ENCODE results near the gene ESPNL. TPM values are rescaled to one million over a fixed set of nuclear protein-coding genes. Genes with fewer than 3 reads are reported as not detected.

The ESPNL gene
- total RNA-seq, 1 experiment from 2014 or later = 1.1 TPM

- TF ChIP-seq TP53 (CRISPR knock-in tag; IDR thresholded peaks at IDR 0.05) = no peak
- peak; percentile 65; the same call in 1 of the 2 replicates for TF ChIP-seq FOXP1 (CRISPR knock-in tag; IDR thresholded peaks at IDR 0.05; ENCODE audit: borderline replicate concordance)
- no peak for TF ChIP-seq MLX (CRISPR knock-in tag; IDR thresholded peaks at IDR 0.05)
- TF ChIP-seq ZBTB43 (CRISPR knock-in tag; IDR thresholded peaks at IDR 0.05) = no peak
- TF ChIP-seq MAX (CRISPR knock-in tag; IDR thresholded peaks at IDR 0.05) = no peak; the same call in 1 of the 2 replicates
- TF ChIP-seq IRF2 (CRISPR knock-in tag; IDR thresholded peaks at IDR 0.05; ENCODE audit: borderline replicate concordance, low read depth) = no peak
- no peak for TF ChIP-seq PRRX2 (CRISPR knock-in tag; IDR thresholded peaks at IDR 0.05)
- peak; percentile 88; the same call in 1 of the 2 replicates for TF ChIP-seq TCF7 (CRISPR knock-in tag; IDR thresholded peaks at IDR 0.05; ENCODE audit: low read depth)
- TF ChIP-seq ZNF512 (CRISPR knock-in tag; IDR thresholded peaks at IDR 0.05; ENCODE audit: borderline replicate concordance) = no peak
These were observed 63.5 kb downstream of the ESPNL start (continued) for GRCh38 chr2:238163481-238164198.

- no peak for DNase-seq (ENCODE audit: low spot score)
- no peaks in the 10 kb centered on the region for H3K9me3 Mint-ChIP-seq
- H3K27me3 Mint-ChIP-seq (ENCODE audit: low read depth) = peaks cover 44% of the 10 kb centered on the region
- H3K36me3 Mint-ChIP-seq = peaks cover 6% of the 10 kb centered on the region; the same call in 1 of the 2 replicates
- TF ChIP-seq SOX15 (CRISPR knock-in tag; IDR thresholded peaks at IDR 0.05) (no peak), SMAD3 (CRISPR knock-in tag; IDR thresholded peaks at IDR 0.05; ENCODE audit: borderline replicate concordance) (no peak), JUN (CRISPR knock-in tag; IDR thresholded peaks at IDR 0.05) (no peak), ZBTB43 (CRISPR knock-in tag; IDR thresholded peaks at IDR 0.05) (no peak), PRDM15 (CRISPR knock-in tag; IDR thresholded peaks at IDR 0.05) (no peak), E2F4 (CRISPR knock-in tag; IDR thresholded peaks at IDR 0.05; ENCODE audit: borderline replicate concordance, low read depth) (no peak), ERG (CRISPR knock-in tag; IDR thresholded peaks at IDR 0.05) (no peak), RELA (CRISPR knock-in tag; IDR thresholded peaks at IDR 0.05; ENCODE audit: borderline replicate concordance) (no peak), ATF2 (CRISPR knock-in tag; IDR thresholded peaks at IDR 0.05; ENCODE audit: borderline replicate concordance, low read depth) (no peak), IRF1 (CRISPR knock-in tag; IDR thresholded peaks at IDR 0.05) (no peak), ZSCAN18 (CRISPR knock-in tag; IDR thresholded peaks at IDR 0.05) (no peak)
- ChIA-PET CTCF (interaction anchor here (0.6 to 3.0 kb wide), 4 partner anchors 9 to 99 kb away, joined by 3 to 19 read pairs (median 4); partner anchors contain the start of gene KLHL30), POLR2A (no interaction called here)
- H3K4me3 Mint-ChIP-seq = peak overlapping the region; percentile 55
- no peaks in the 10 kb centered on the region for H3K4me1 Mint-ChIP-seq
- ATAC-seq = no peak
- H3K27ac Mint-ChIP-seq = no peak overlapping the region
These were observed 64.8 kb downstream of the ESPNL start for GRCh38 chr2:238164906-238165287.

Measured in WTC11 (cell line).